CD4-positive, CD25-positive, alpha-beta regulatory T cell (primary cell): ENCODE measurements around the gene TRABD2B. TPM values are rescaled to one million over a fixed set of nuclear protein-coding genes. Genes with fewer than 3 reads are reported as not detected.

Experiments used
- ATAC-seq, 2 donors: fragments of 150-1000 bp; cut with Tn5 transposase; one replicate each; pipeline ENCODE4 v1.10.0; 2021; ENCODE audit warnings: low read depth in 2 of 2, moderate number of reproducible peaks in 2 of 2, moderate library complexity in 1 of 2
- DNase-seq, 3 donors: peaks; one replicate each; pipeline versions ENCODE4 v3.0.0 to v3.0.0-alpha.2; 2012 to 2022; ENCODE audit warnings: mixed read lengths in 1 of 3
- H3K27ac ChIP-seq: one replicate; pipeline ENCODE4 v1.7.0; 2013; ENCODE audit warnings: mild to moderate bottlenecking, low read length; ENCODE audit not compliant: insufficient read depth, poor library complexity, severe bottlenecking
- H3K27me3 ChIP-seq: one replicate; pipeline ENCODE4 v1.7.0; 2013; ENCODE audit warnings: low read length; ENCODE audit not compliant: control insufficient read depth, insufficient read depth
- H3K36me3 ChIP-seq: one replicate; pipeline ENCODE4 v1.7.0; 2013; ENCODE audit warnings: mild to moderate bottlenecking, low read length, moderate library complexity; ENCODE audit not compliant: control insufficient read depth, insufficient read depth
- H3K4me1 ChIP-seq: 2 replicates; pipeline ENCODE4 v1.7.0; 2013; ENCODE audit warnings: mild to moderate bottlenecking, low read length; ENCODE audit not compliant: insufficient read depth, control insufficient read depth, poor library complexity, severe bottlenecking
- H3K4me3 ChIP-seq: one replicate; pipeline ENCODE4 v1.7.0; 2013; ENCODE audit warnings: low read depth, mild to moderate bottlenecking, low read length, moderate library complexity
- H3K9me3 ChIP-seq, 2 experiments: 1 replicate in 1 of 2; 2 replicates in 1 of 2; pipeline ENCODE4 v1.7.0; 2013; ENCODE audit warnings: low read length in 2 of 2, mild to moderate bottlenecking in 1 of 2, moderate library complexity in 1 of 2; ENCODE audit not compliant: control insufficient read depth in 2 of 2
- H3K27ac Mint-ChIP-seq, 3 donors: one replicate each; pipeline ENCODE4 v1.8.0; 2020 to 2022; ENCODE audit warnings: mild to moderate bottlenecking in 3 of 3, mixed read lengths in 3 of 3, moderate library complexity in 2 of 3
- H3K27me3 Mint-ChIP-seq: one replicate; pipeline ENCODE4 v1.8.0; 2022; ENCODE audit warnings: mild to moderate bottlenecking, mixed read lengths
- H3K36me3 Mint-ChIP-seq: one replicate; pipeline ENCODE4 v1.8.0; 2020; ENCODE audit warnings: mixed read lengths
- H3K4me1 Mint-ChIP-seq, 4 donors: one replicate each; pipeline ENCODE4 v1.8.0; 2020 to 2022; ENCODE audit warnings: mixed read lengths in 4 of 4, mild to moderate bottlenecking in 1 of 4
- H3K4me3 Mint-ChIP-seq, 4 donors: one replicate each; pipeline ENCODE4 v1.8.0; 2020 to 2022; ENCODE audit warnings: mild to moderate bottlenecking in 4 of 4, mixed read lengths in 4 of 4, moderate library complexity in 3 of 4
- H3K9me3 Mint-ChIP-seq, 7 donors: one replicate each; pipeline ENCODE4 v1.8.0; 2020 to 2022; ENCODE audit warnings: mixed read lengths in 7 of 7, mild to moderate bottlenecking in 3 of 7, moderate library complexity in 2 of 7
- polyA plus RNA-seq, 4 donors: library from polyadenylated mRNA; unstranded; fragments of 300-500 nt; fragmentation: Illumina TruSeq; gene quantifications; one replicate each; pipeline ENCODE4 v1.2.3, GENCODE V29; 2021
- total RNA-seq: library from RNA; stranded (reverse); gene quantifications from one replicate; pipeline ENCODE4 v1.2.3, GENCODE V29; 2022

Gene TRABD2B
- total and polyA plus RNA-seq, 5 donors from 2014 or later, result not detected

DNA sequence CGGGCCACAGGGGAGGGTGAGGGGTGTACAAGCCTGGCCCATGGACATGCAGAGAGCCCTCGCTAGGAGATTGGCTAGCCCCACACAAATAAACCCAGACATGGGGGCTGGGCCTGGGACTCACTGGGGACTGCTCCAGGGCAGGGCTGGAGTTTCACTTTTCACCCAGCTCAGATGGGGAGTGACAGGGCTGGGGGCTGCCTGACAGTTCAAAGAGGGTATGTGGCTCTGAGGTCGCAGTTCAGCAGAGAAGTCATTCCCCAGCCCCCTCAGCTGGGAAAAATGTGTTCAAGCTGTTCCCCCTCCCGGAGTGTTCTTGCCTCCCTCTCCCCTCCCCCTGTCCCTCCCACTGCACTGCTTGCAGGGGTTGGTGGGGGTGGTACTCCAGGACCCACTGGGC lies 277.1 kb downstream of the TRABD2B start:
- H3K4me3 ChIP-seq, result no peak overlapping the region
- Mint-ChIP-seq H3K36me3 (no peaks in the 10 kb centered on the region), H3K4me1 (no peaks in the 10 kb centered on the region), H3K9me3 (no peaks in the 10 kb centered on the region), H3K4me3 (no peak overlapping the region), H3K27me3 (peaks cover 37% of the 10 kb centered on the region), H3K27ac (no peak overlapping the region)
- no peaks in the 10 kb centered on the region for H3K9me3 ChIP-seq
- H3K27ac ChIP-seq, result no peak overlapping the region
- ATAC-seq (no peak), DNase-seq (no peak)
- H3K4me1 ChIP-seq, result no peaks in the 10 kb centered on the region
- no peaks in the 10 kb centered on the region for H3K36me3 ChIP-seq
- peaks cover 14% of the 10 kb centered on the region for H3K27me3 ChIP-seq

DNA sequence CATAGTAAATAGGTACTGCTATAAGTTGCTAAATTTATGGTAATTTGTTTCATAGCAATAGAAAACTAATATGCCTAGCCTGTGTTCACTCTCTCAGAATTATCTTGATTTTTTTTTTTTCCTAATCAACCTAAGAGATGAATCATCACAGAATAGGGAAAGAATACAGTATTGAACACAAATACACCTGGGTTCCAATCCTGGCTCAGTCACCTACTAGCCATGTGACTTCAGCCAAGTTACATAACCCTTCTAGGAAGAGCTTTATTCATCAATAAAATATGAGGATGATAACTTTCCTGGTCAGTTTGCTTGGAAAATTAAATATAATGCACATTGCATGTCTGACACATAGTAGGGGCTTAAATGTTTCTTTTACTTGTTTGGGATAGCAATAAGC lies 279.8 kb downstream of the TRABD2B start:
- no peaks in the 10 kb centered on the region for H3K9me3 ChIP-seq
- Mint-ChIP-seq H3K27me3 (peaks cover 44% of the 10 kb centered on the region), H3K27ac (peak overlapping the region in 1 of 3 donors; percentile 10), H3K4me3 (no peak overlapping the region), H3K36me3 (no peaks in the 10 kb centered on the region), H3K9me3 (peaks cover 0 to 2% (median 0%) of the 10 kb centered on the region in 7 donors), H3K4me1 (peaks cover 0 to 6% (median 0%) of the 10 kb centered on the region in 4 donors)
- ATAC-seq, result no peak
- no peak overlapping the region for H3K4me3 ChIP-seq
- no peak for DNase-seq
- no peaks in the 10 kb centered on the region for H3K36me3 ChIP-seq
- H3K27me3 ChIP-seq, result peaks cover 15% of the 10 kb centered on the region
- H3K4me1 ChIP-seq, result no peaks in the 10 kb centered on the region
- H3K27ac ChIP-seq, result no peak overlapping the region

DNA sequence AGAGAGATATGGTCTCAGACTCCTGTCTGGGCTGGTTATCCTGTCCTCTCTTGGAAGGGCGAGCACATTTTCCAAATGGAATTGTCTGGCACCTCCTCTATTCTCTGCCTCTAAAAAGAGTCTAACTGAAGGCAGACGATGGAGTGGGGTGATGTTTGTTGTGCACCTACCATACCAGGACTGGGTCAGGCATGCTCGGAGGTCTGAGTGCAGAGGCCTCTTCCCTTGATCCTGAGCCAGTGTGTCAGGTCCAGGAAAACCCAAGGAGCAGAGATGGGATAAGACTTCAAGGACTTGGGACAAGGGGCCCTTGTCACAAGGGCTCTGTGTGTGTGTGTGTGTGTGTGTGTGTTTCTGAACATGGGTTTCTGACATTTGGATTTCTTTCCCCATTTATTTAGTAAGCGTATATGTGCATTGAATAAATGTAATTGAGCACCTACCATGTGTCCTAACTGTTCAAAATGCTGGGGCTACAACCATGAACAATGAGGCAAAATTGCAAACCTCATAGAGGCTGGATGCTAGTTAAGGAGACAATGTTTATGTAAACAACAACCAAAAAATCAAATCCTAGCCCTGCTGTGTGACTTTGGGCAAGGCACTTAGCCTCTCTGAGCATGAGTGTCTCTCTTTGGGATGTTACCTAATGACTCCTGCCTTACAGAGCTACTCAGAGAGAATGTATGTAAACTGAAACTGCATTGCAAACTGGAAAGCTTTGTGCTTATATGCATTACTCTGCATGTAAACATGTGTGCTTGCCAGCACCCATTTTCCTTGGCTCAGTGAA lies 283.0 kb downstream of the TRABD2B start:
- Mint-ChIP-seq H3K27me3 (peaks cover 57% of the 10 kb centered on the region), H3K36me3 (no peaks in the 10 kb centered on the region), H3K4me3 (no peak overlapping the region), H3K4me1 (peaks cover 0 to 9% (median 3%) of the 10 kb centered on the region in 4 donors), H3K9me3 (peaks cover 0 to 2% (median 0%) of the 10 kb centered on the region in 7 donors), H3K27ac (no peak overlapping the region)
- no peak overlapping the region for H3K4me3 ChIP-seq
- H3K27me3 ChIP-seq, result peaks cover 18% of the 10 kb centered on the region
- ATAC-seq (no peak), DNase-seq (no peak)
- peaks cover 15% of the 10 kb centered on the region for H3K4me1 ChIP-seq
- H3K36me3 ChIP-seq, result no peaks in the 10 kb centered on the region
- H3K9me3 ChIP-seq, result no peaks in the 10 kb centered on the region
- H3K27ac ChIP-seq, result no peak overlapping the region

DNA sequence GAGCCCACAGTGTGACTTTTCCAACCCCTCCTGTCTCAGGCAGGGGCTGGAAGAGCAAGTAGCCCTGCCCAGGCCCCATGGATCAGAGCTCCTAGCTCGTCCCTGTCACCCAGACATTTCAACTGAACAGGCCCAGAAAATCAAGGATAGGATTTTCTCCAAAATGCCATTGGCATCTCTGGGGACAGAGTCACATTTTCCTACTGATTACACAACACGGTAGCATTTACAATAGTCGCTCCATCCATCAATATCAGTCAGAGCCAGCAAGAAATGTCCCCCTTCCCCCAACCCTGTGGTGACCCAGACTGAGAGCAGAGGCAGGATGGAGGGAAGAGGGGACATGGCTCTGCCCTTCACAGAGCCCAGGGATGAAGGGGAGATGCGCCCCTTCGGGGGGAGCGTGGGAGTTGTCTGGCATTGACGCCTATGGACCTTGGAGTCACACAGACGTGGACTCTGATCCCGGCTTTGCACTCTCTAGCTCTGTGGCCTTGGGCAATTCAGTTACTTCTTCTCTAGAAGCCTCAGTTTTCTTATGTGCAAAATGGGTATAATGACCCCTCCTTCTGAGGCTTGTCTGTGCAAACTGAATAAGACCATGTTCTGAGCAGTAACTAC lies 283.7 kb downstream of the TRABD2B start:
- no peak for ATAC-seq
- Histone ChIP-seq H3K27ac (no peak overlapping the region), H3K4me3 (no peak overlapping the region), H3K36me3 (no peaks in the 10 kb centered on the region), H3K27me3 (peaks cover 18% of the 10 kb centered on the region), H3K4me1 (peaks cover 15% of the 10 kb centered on the region), H3K9me3 (no peaks in the 10 kb centered on the region)
- H3K27me3 Mint-ChIP-seq, result peaks cover 58% of the 10 kb centered on the region
- H3K4me1 Mint-ChIP-seq, result peaks cover 0 to 13% (median 3%) of the 10 kb centered on the region in 4 donors
- H3K4me3 Mint-ChIP-seq, result no peak overlapping the region
- no peaks in the 10 kb centered on the region for H3K36me3 Mint-ChIP-seq
- H3K9me3 Mint-ChIP-seq, result peaks cover 0 to 2% (median 0%) of the 10 kb centered on the region in 7 donors
- no peak for DNase-seq
- H3K27ac Mint-ChIP-seq, result no peak overlapping the region

DNA sequence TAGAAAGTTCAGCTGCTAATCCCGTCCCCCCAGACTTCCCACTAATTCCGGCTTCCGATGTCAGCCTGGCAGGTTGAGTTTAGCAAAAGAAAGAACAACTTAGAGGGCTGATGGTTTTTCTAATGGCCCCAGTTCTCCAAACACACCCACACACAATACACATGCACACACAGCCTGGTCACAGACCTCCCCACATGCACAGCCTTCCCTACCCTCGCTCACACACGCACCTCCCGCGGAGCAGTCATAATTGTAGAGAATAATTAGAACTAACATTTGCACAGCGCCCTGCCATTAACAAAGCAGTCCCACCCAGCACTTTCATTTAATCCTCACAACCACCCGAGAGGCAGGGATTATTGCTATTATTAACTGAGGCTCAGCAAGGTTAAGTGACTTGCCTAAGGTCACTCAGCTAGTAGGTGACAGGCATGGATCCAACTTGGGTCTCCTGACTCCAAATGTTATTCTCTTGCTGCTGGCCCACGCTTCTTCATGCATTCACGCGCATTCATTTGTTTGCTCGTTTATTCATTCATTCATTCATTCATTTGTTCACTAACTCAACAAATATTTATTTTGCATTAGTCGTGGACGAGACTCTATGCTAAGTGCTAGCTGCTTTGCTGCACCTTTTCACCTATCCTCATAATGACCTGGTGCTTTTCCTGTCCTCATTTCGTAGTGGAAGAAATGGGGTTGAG lies 284.4 kb downstream of the TRABD2B start:
- peaks cover 65% of the 10 kb centered on the region for H3K27me3 Mint-ChIP-seq
- Histone ChIP-seq H3K4me1 (peaks cover 15% of the 10 kb centered on the region), H3K4me3 (no peak overlapping the region), H3K27ac (no peak overlapping the region), H3K9me3 (no peaks in the 10 kb centered on the region), H3K27me3 (peaks cover 15% of the 10 kb centered on the region), H3K36me3 (no peaks in the 10 kb centered on the region)
- no peak overlapping the region for H3K4me3 Mint-ChIP-seq
- H3K27ac Mint-ChIP-seq, result no peak overlapping the region
- no peaks in the 10 kb centered on the region for H3K36me3 Mint-ChIP-seq
- DNase-seq, result no peak
- H3K9me3 Mint-ChIP-seq, result peaks cover 0 to 2% (median 0%) of the 10 kb centered on the region in 7 donors
- peaks cover 0 to 16% (median 3%) of the 10 kb centered on the region in 4 donors for H3K4me1 Mint-ChIP-seq
- ATAC-seq, result no peak

DNA sequence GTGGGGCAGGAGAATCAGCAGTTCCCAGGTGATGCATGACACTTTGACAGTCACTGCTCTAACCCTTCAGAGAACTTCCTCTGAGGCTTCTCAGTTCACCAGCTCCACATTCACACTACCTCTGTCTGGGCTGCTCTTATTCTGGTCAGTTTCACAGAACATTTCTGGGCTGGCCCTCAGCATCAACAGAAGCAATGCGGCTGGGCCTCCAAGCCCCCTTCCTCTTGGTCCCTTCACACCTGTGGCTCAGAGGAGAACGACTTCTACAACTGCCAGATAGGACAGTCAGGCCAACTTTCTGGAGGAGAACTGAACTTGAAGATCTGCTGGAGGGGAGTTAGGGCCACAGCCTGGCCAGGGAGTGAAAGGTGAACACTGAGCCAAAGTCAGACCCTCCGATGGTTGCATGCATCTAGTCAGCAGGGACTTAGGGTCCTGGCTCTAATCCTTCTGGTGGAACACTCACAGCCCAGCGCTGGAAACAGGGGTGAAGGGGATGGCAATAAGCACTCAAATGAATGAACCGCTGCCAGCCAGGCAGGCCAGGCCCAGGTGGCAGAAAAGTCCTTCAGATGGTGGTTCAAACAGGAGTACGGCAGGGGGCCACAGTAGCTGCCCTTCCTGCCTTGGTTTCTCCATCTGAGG lies 285.2 kb downstream of the TRABD2B start:
- DNase-seq (no peak), ATAC-seq (no peak)
- Histone ChIP-seq H3K36me3 (no peaks in the 10 kb centered on the region), H3K27me3 (peaks cover 12% of the 10 kb centered on the region), H3K4me1 (peaks cover 15% of the 10 kb centered on the region), H3K9me3 (no peaks in the 10 kb centered on the region), H3K4me3 (no peak overlapping the region), H3K27ac (no peak overlapping the region)
- Mint-ChIP-seq H3K4me1 (peaks cover 0 to 16% (median 3%) of the 10 kb centered on the region in 4 donors), H3K4me3 (no peak overlapping the region), H3K27me3 (peaks cover 73% of the 10 kb centered on the region), H3K9me3 (peaks cover 0 to 2% (median 0%) of the 10 kb centered on the region in 7 donors), H3K27ac (no peak overlapping the region), H3K36me3 (no peaks in the 10 kb centered on the region)

DNA sequence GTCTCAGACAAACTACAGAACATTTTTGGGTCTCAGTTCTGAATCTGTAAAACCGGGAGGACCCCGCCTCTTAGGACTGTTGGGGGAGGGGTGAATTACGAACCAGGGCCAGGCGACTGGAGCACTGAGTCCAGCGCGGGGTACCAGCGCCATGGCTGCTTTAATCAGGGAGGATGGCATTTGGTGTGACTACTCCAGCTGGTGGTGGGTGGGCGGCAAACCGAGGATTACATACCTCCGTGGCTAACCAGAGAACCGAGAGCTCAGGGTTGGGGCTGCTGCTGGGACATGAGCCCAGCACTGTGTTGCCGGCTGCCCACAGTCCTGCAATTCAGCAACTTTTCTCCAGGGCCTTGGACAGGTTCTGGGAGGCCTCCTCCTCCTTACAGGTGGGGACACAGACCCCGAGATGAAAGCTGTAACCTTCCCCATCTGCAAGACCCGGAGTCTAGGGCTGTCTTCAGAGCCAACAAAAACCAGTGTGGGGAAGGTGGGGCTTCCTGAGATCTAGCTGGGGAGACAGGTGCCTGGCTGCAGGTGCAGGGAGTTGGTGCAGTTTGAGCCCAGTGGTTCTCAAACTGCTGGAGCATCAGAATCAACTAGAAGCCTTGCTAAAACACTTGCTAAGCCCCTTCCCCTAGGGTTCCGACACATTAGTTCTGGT lies 285.9 kb downstream of the TRABD2B start:
- Histone ChIP-seq H3K27me3 (peaks cover 10% of the 10 kb centered on the region), H3K36me3 (no peaks in the 10 kb centered on the region), H3K4me1 (peaks cover 15% of the 10 kb centered on the region), H3K4me3 (no peak overlapping the region), H3K27ac (no peak overlapping the region), H3K9me3 (no peaks in the 10 kb centered on the region)
- ATAC-seq (no peak), DNase-seq (no peak)
- Mint-ChIP-seq H3K4me3 (no peak overlapping the region), H3K36me3 (no peaks in the 10 kb centered on the region), H3K27ac (no peak overlapping the region), H3K27me3 (peaks cover 79% of the 10 kb centered on the region), H3K4me1 (peaks cover 0 to 16% (median 3%) of the 10 kb centered on the region in 4 donors), H3K9me3 (peaks cover 0 to 2% (median 0%) of the 10 kb centered on the region in 7 donors)
